Stimulated activated naive CD4-positive, alpha-beta T cell (primary cell): Measurements from ENCODE around the gene FGD4.

Experiments used
- DNase-seq, 6 experiments: peaks; one replicate each; lab custom pipeline; 2025; lab: John Stamatoyannopoulos, UW

The FGD4 gene

GRCh38 chr12:32455607-32456071 lies 56.3 kb downstream of the FGD4 start:
- peak in 3 of 6 experiments; percentile 5 to 36 (median 33) for DNase-seq

DNA sequence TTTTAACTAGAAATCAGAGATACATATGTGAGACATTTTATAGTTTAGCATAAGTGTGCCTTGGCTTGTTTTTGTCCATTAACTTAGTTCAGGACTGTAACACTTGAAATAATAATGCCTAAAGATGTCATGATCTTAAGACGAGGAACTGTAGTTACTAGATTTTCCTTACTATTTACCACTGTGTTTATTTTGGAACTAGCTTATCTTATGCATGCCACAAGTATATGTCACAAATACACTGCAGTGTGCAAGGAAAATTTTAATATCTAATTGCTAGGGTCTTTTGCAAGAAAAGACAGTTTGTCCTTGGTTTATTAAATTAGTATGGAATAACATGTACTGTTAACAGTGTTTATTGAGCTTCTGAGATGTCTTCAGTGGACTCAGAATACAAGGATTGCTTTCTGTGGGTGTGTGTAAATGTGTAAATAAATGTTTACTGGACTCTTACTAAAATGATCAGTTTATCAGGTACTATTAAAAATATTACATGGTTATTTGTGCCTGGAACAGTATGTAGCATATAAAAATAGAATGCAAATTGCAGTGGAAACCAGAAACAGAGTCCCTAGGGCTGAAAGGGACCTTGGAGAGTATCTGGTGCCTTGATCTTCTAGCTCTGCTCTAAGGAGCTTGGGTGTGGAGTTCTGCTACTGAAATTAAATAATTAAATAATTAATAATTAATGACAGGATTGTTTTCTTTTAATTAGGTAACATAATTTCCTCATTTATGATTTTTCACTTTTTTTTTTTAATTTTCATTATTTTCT lies 58.1 kb downstream of the FGD4 start:
- no peak for DNase-seq

DNA sequence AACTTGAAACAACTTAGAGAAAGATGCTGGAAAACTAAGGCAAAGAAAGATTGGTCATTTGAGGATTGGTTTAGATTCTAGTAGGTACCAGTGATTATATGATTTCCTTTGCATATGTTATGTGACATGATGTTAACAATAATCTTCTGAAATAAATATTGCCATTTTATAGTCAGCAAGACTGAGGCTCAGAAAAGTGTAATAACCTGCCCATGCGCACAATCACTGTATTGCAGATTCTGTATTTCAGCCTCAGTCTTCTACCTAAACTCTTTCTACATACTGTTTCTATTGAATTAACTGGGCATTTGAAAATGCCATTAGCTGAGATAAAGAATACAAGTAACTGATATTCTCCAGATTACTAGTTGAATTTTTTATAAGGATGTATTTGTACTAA lies 61.3 kb downstream of the FGD4 start:
- DNase-seq: no peak

DNA sequence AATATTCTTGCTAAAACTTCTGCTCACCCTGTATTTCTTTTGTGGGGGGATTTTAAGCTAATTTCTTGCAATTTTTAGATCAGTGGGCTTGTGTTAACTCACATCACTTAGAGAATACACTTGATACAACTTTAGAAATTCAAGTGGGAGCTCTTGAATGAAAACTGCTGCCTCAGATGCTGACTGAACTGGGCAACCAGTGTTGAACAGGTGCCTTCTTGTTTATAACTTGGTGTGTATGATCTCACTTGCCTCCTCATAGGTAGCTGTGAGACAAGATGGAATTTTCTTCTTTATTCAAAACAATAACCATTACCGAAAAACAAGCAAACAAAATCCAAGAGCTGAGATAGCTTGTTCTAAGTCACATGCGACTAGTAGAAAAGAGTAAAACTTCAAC lies 63.5 kb downstream of the FGD4 start:
- no peak for DNase-seq

GRCh38 chr12:32466187-32466586 lies 66.8 kb downstream of the FGD4 start:
- DNase-seq: no peak

GRCh38 chr12:32466986-32467711 lies 67.8 kb downstream of the FGD4 start:
- DNase-seq: no peak

GRCh38 chr12:32467959-32468863 lies 68.9 kb downstream of the FGD4 start:
- no peak for DNase-seq

- DNase-seq: no peak
Measured at GRCh38 chr12:32470936-32471470, 71.6 kb downstream of the FGD4 start.

DNA sequence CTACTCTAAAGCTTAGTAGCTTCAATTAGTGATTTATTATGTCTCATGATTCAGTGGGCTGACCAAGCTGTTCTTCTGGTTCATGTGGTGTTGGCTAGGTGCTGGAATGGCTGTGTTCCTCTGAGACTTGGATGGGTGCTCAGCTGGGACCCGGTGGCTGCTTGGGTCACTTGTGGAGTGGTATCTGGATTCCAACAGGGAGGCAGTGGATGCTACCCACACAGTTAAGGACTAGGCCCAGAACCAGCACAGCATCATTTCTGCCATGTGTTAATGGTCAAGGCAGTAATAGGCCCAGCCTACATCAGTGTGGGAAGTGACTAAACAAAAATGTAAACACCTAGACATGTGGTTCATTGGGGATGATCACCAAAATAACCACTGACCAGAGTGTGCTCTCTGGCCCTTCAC lies 72.2 kb downstream of the FGD4 start:
- DNase-seq: no peak

- no peak for DNase-seq
Measured at GRCh38 chr12:32475724-32476123, 76.4 kb downstream of the FGD4 start.

DNA sequence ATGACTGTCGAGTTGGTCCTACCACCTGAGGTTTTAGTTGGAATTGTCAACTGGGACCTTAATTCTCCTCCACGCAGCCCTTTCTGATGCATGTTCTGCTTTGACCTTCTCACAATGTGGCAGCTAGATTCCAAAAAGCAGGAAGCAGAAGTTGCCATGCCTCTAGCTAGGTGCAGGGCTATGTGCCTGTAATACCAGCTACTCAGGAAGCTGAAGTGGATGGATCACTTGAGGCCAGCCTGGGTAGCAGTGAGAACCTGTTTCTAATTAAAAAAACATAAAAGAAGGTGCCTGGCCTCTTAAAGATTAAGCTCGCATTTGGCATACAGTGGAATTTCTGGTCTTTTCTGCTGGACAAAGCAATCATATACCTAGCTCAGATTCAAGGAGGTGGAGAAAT lies 77.1 kb downstream of the FGD4 start:
- no peak for DNase-seq

DNA sequence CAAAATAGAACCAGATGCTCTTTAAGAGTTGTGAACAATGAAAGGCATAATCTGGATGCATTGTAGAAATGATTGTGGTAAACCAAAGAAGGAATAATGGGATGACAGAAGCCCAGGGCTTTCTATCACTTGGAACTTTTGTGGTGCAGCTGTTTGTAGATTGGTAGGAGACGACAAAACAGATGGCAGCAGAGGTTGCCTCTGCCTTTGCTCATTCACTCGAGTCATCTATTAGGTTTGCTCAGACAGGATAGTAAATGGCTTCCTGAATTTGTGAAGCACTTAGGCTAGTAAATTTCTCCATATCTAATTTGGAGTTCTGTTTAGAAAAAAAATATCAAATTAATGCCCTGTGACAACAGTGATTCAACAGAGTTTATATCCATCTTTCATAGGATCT lies 78.4 kb downstream of the FGD4 start:
- DNase-seq: no peak

GRCh38 chr12:32478166-32478565 lies 78.8 kb downstream of the FGD4 start:
- no peak for DNase-seq

GRCh38 chr12:32478858-32479725 lies 79.7 kb downstream of the FGD4 start:
- DNase-seq: no peak

GRCh38 chr12:32482226-32482625 lies 82.9 kb downstream of the FGD4 start:
- no peak for DNase-seq

- no peak for DNase-seq
Measured at GRCh38 chr12:32483499-32483898, 84.1 kb downstream of the FGD4 start.

DNA sequence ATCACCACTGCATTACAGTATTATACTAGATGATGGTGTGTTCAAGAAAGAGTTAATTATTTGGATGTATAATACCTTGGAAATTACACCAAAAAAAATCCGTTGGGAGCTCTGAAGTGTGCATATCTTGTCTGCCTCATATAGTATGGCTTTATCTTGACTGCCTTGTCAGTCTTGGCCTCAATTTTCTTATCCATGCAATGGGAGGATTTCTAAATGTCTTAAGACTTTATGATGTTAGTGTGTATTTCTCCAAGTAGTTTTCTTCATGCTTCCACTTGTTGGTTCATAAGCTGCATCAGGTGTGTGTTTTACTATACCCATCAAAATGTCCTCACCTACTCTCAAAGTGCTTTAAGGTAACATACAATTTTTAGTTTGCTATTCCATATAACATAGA lies 84.6 kb downstream of the FGD4 start:
- DNase-seq: no peak

DNA sequence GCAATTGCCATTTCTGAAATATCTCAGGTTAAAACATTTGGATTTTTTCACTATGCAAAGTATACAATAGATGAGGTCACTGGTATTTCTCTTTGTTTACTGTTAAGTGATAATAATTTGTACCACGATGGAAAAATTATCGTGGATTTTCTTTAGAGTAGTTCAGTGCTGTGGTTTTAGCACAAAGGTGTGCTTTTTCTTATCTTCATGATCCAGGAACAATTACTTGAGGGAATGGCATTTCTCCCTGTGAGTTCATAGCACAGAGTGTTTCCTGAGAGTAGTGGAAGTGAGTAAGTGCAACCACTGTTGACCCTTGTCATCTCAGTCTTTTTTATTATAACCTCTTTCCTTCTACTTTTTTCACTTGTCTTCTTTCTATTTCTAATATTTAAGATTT lies 86.8 kb downstream of the FGD4 start:
- DNase-seq: no peak

DNA sequence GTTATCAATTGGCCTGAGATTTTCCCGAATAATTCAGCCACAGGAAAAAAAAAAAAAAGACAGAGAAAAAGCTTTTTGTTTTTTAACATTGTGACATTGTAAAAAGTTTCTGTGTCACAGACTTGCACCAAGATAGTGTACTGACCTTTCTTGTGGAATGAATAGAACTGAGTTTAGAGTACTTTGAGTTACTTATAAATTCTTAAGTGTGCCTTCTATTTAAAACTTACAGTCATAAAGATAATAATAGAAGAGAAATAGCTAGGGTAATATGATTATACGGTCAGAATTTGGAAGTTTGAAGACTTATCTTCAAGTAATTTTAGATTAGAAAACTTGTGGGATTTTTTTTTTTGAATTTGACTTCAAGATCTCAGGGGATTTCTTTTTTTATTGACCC lies 88.8 kb downstream of the FGD4 start:
- DNase-seq: no peak

- DNase-seq: no peak
Measured at GRCh38 chr12:32489070-32489469, 89.7 kb downstream of the FGD4 start.

GRCh38 chr12:32490801-32491200 lies 91.4 kb downstream of the FGD4 start:
- no peak for DNase-seq
